Osteocyte (in vitro differentiated cells): Measurements from ENCODE around the gene PRELP. TPM values are rescaled to one million over a fixed set of nuclear protein-coding genes. Genes with fewer than 3 reads are reported as not detected.

Experiments used
- DNase-seq: peaks from one replicate; pipeline ENCODE4 v3.0.0; 2021; ENCODE audit warnings: mixed read lengths; ENCODE audit not compliant: unreplicated experiment; ENCODE audit errors: extremely low spot score
- H3K27ac Mint-ChIP-seq: one replicate; pipeline ENCODE4 v1.8.0; 2021; ENCODE audit warnings: mild to moderate bottlenecking, mixed read lengths; ENCODE audit not compliant: unreplicated experiment
- H3K27me3 Mint-ChIP-seq: one replicate; pipeline ENCODE4 v1.8.0; 2021; ENCODE audit warnings: mixed read lengths; ENCODE audit not compliant: unreplicated experiment
- H3K36me3 Mint-ChIP-seq: one replicate; pipeline ENCODE4 v1.8.0; 2021; ENCODE audit warnings: mixed read lengths; ENCODE audit not compliant: unreplicated experiment
- H3K4me1 Mint-ChIP-seq: one replicate; pipeline ENCODE4 v1.8.0; 2021; ENCODE audit warnings: mixed read lengths; ENCODE audit not compliant: unreplicated experiment
- H3K4me3 Mint-ChIP-seq: one replicate; pipeline ENCODE4 v1.8.0; 2021; ENCODE audit warnings: mild to moderate bottlenecking, moderate library complexity, mixed read lengths; ENCODE audit not compliant: unreplicated experiment
- H3K9me3 Mint-ChIP-seq: one replicate; pipeline ENCODE4 v1.8.0; 2021; ENCODE audit warnings: mixed read lengths; ENCODE audit not compliant: unreplicated experiment
- total RNA-seq: library from RNA; stranded (reverse); gene quantifications from 2 replicates; pipeline ENCODE4 v1.2.1, GENCODE V29; 2021
- TF ChIP-seq, protein P1 (sequence below): fragments of 200-600 bp; sonication (generic); IDR thresholded peaks from 2 replicates; pipeline ENCODE4 v1.5.0; 2021; ENCODE audit warnings: antibody characterized with exemption, mild to moderate bottlenecking, moderate library complexity

PRELP gene
- total RNA-seq, 1 donor from 2014 or later, result 1.0 TPM

- Mint-ChIP-seq H3K4me3 (no peak overlapping the region), H3K27ac (no peak overlapping the region), H3K9me3 (no peaks in the 10 kb centered on the region), H3K27me3 (no peaks in the 10 kb centered on the region), H3K4me1 (peaks cover 40% of the 10 kb centered on the region), H3K36me3 (no peaks in the 10 kb centered on the region)
- TF ChIP-seq, protein P1, sequence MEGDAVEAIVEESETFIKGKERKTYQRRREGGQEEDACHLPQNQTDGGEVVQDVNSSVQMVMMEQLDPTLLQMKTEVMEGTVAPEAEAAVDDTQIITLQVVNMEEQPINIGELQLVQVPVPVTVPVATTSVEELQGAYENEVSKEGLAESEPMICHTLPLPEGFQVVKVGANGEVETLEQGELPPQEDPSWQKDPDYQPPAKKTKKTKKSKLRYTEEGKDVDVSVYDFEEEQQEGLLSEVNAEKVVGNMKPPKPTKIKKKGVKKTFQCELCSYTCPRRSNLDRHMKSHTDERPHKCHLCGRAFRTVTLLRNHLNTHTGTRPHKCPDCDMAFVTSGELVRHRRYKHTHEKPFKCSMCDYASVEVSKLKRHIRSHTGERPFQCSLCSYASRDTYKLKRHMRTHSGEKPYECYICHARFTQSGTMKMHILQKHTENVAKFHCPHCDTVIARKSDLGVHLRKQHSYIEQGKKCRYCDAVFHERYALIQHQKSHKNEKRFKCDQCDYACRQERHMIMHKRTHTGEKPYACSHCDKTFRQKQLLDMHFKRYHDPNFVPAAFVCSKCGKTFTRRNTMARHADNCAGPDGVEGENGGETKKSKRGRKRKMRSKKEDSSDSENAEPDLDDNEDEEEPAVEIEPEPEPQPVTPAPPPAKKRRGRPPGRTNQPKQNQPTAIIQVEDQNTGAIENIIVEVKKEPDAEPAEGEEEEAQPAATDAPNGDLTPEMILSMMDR, result no peak
- DNase-seq, result no peak
Observed at GRCh38 chr1:203528976-203529835, 53.6 kb downstream of the PRELP start.

DNA sequence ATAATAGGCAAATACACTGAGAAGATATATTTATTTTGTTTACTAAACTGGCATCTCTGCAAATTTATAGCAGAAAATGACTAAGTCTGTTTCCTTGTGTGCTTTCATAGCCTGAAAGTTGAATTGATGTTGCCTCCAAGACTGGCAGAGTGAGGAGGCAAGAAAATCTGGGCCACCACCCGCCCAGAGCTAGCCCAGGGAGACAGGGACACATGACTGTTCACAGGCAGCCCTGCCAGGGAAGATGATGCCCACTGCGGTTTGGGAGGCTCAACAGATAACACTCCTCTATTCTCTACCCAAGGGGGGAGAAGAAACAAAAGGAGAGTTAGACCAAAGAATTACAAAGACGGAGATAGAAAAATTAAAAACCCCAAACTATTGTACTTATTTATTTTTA, 55.5 kb downstream of the PRELP start:
- peaks cover 34% of the 10 kb centered on the region for H3K4me1 Mint-ChIP-seq
- H3K36me3 Mint-ChIP-seq, result no peaks in the 10 kb centered on the region
- no peak overlapping the region for H3K27ac Mint-ChIP-seq

DNA sequence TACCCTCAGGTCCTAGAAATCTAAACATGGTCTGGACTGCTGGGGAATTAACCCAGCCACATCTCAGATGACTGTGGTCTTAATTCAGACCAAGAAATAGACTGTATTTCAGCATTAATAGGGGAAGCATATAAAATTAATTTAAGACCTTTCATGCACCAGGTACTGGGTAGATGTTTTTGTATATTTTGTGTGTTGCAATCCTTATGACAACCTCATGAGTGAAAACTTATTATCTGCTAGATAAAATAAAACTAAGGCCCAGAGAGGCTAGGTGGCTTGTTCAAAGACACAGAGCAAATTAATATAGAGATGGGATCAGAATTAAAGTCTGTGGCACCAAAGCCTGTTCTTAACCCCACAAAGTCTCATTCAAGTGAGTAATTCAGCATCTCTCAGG, 58.4 kb downstream of the PRELP start:
- TF ChIP-seq, protein P1, result no peak
- H3K36me3 Mint-ChIP-seq, result no peaks in the 10 kb centered on the region
- peaks cover 13% of the 10 kb centered on the region for H3K4me1 Mint-ChIP-seq
- no peaks in the 10 kb centered on the region for H3K9me3 Mint-ChIP-seq
- no peak overlapping the region for H3K27ac Mint-ChIP-seq
- H3K27me3 Mint-ChIP-seq, result no peaks in the 10 kb centered on the region
- no peak overlapping the region for H3K4me3 Mint-ChIP-seq
- DNase-seq, result no peak

More for the DNA sequence above, 55.5 kb downstream of the PRELP start:
- TF ChIP-seq, protein P1, result no peak
- H3K4me3 Mint-ChIP-seq, result no peak overlapping the region
- H3K9me3 Mint-ChIP-seq, result no peaks in the 10 kb centered on the region
- no peak for DNase-seq
- no peaks in the 10 kb centered on the region for H3K27me3 Mint-ChIP-seq

- no peaks in the 10 kb centered on the region for H3K9me3 Mint-ChIP-seq
- DNase-seq, result no peak
- peak overlapping the region; percentile 64 for H3K27ac Mint-ChIP-seq
Observed at GRCh38 chr1:203534526-203534925, 58.9 kb downstream of the PRELP start.

GRCh38 chr1:203536575-203536974, 61.0 kb downstream of the PRELP start:
- peaks cover 13% of the 10 kb centered on the region for H3K4me1 Mint-ChIP-seq
- no peaks in the 10 kb centered on the region for H3K27me3 Mint-ChIP-seq
- DNase-seq, result no peak
- no peaks in the 10 kb centered on the region for H3K9me3 Mint-ChIP-seq
- no peak overlapping the region for H3K4me3 Mint-ChIP-seq
- no peaks in the 10 kb centered on the region for H3K36me3 Mint-ChIP-seq
- H3K27ac Mint-ChIP-seq, result no peak overlapping the region
- TF ChIP-seq, protein P1, result no peak

More at GRCh38 chr1:203534526-203534925, 58.9 kb downstream of the PRELP start:
- no peaks in the 10 kb centered on the region for H3K27me3 Mint-ChIP-seq
- no peaks in the 10 kb centered on the region for H3K36me3 Mint-ChIP-seq
- no peak overlapping the region for H3K4me3 Mint-ChIP-seq
- peaks cover 13% of the 10 kb centered on the region for H3K4me1 Mint-ChIP-seq
- TF ChIP-seq, protein P1, result no peak
